B cell (primary cell): ENCODE data around the gene CTNNA1. TPM values are rescaled to one million over a fixed set of nuclear protein-coding genes. Genes with fewer than 3 reads are reported as not detected.

ENCODE experiments used
- ATAC-seq: fragments of 200-7000 bp; cut with Tn5 transposase; one replicate; pipeline ENCODE4 v1.10.0; 2021; ENCODE audit warnings: low read depth, mild to moderate bottlenecking, moderate number of reproducible peaks, moderate library complexity
- CTCF ChIA-PET: fragments of 350-600 bp; sonication (Branson Sonifier 250); formaldehyde crosslinking; loops from one replicate; lab custom pipeline; 2021; ENCODE audit warnings: antibody characterized with exemption, inconsistent platforms; lab: Charles Lee
- POLR2A ChIA-PET: fragments of 350-600 bp; sonication (Branson Sonifier 250); formaldehyde crosslinking; loops from one replicate; lab custom pipeline; 2021; ENCODE audit warnings: antibody characterized with exemption; lab: Charles Lee
- DNase-seq: peaks from one replicate; pipeline ENCODE4 v3.0.0; 2013
- H2AFZ ChIP-seq: 2 replicates; pipeline ENCODE4 v1.6.1; 2012; ENCODE audit warnings: mild to moderate bottlenecking, low read depth, low read length; ENCODE audit not compliant: insufficient read depth, poor library complexity, severe bottlenecking
- H3K27ac ChIP-seq, 2 donors: 1 replicate in 1 of 2; 2 replicates in 1 of 2; pipeline ENCODE4 v1.5.1; 2012 to 2013; ENCODE audit warnings: low read length in 2 of 2, mild to moderate bottlenecking in 2 of 2, moderate library complexity in 1 of 2
- H3K27me3 ChIP-seq, 4 experiments: fragments of 200-600 bp in 1 of 4; sonication (generic) in 1 of 4; replicated peaks in 1 of 4; 1 replicate in 2 of 4; 2 replicates in 2 of 4; pipeline versions ENCODE4 v1.6.1 to v1.7.0; 2013 to 2016; ENCODE audit warnings: low read length in 3 of 4, mild to moderate bottlenecking in 2 of 4, mixed read lengths in 1 of 4, moderate library complexity in 1 of 4; ENCODE audit not compliant: insufficient read depth in 4 of 4, control insufficient read depth in 3 of 4; ENCODE audit errors: control extremely low read depth in 1 of 4
- H3K36me3 ChIP-seq, 2 experiments: replicated peaks in 1 of 2; 1 replicate in 1 of 2; 2 replicates in 1 of 2; pipeline versions ENCODE4 v1.6.1 to v1.7.1; 2013; ENCODE audit warnings: low read length in 1 of 2; ENCODE audit not compliant: insufficient read depth in 2 of 2, control insufficient read depth in 1 of 2; ENCODE audit errors: control extremely low read depth in 1 of 2, extremely low read depth in 1 of 2
- H3K4me1 ChIP-seq, 2 donors: fragments of 200-600 bp in 1 of 2; sonication (generic) in 1 of 2; 1 replicate in 1 of 2; 2 replicates in 1 of 2; pipeline versions ENCODE4 v1.5.1 to v1.6.1; 2013 to 2017; ENCODE audit warnings: low read length in 2 of 2; ENCODE audit not compliant: control insufficient read depth in 2 of 2, insufficient read depth in 2 of 2
- H3K4me2 ChIP-seq: replicated peaks from 2 replicates; pipeline ENCODE3; 2012; ENCODE audit warnings: mild to moderate bottlenecking, low read depth, low read length; ENCODE audit not compliant: poor library complexity, severe bottlenecking
- H3K4me3 ChIP-seq, 5 experiments: fragments of 200-600 bp in 1 of 5; sonication (generic) in 1 of 5; 1 replicate in 3 of 5; 2 replicates in 2 of 5; pipeline versions ENCODE4 v1.5.1 to v1.7.0; 2011 to 2016; ENCODE audit warnings: low read length in 4 of 5, mild to moderate bottlenecking in 4 of 5, low read depth in 2 of 5, control low read depth in 1 of 5, moderate library complexity in 1 of 5; ENCODE audit not compliant: insufficient read depth in 1 of 5; ENCODE audit errors: control extremely low read depth in 1 of 5, extremely low read depth in 1 of 5
- H3K79me2 ChIP-seq: fragments of 200-600 bp; sonication (generic); one replicate; pipeline ENCODE4 v1.6.0; 2016; ENCODE audit warnings: low read length; ENCODE audit not compliant: control insufficient read depth, insufficient read depth
- H3K9ac ChIP-seq: fragments of 200-600 bp; sonication (generic); 2 replicates; pipeline ENCODE4 v1.6.1; 2017; ENCODE audit warnings: mild to moderate bottlenecking, low read length, moderate library complexity
- H3K9me3 ChIP-seq, 3 donors: one replicate each; pipeline versions ENCODE4 v1.6.1 to v1.7.1; 2013; ENCODE audit warnings: low read length in 2 of 3; ENCODE audit not compliant: control insufficient read depth in 2 of 3, insufficient read depth in 1 of 3; ENCODE audit errors: control extremely low read depth in 1 of 3
- H4K20me1 ChIP-seq: 2 replicates; pipeline ENCODE4 v1.6.0; 2012; ENCODE audit warnings: mild to moderate bottlenecking, low read length; ENCODE audit not compliant: insufficient read depth, control insufficient read depth, poor library complexity, severe bottlenecking
- H3K27ac Mint-ChIP-seq: one replicate; pipeline ENCODE4 v1.8.0; 2021; ENCODE audit warnings: mixed read lengths
- H3K27me3 Mint-ChIP-seq: one replicate; pipeline ENCODE4 v1.8.0; 2021; ENCODE audit warnings: mixed read lengths
- H3K4me1 Mint-ChIP-seq: one replicate; pipeline ENCODE4 v1.8.0; 2021; ENCODE audit warnings: mixed read lengths
- H3K4me3 Mint-ChIP-seq: one replicate; pipeline ENCODE4 v1.8.0; 2021; ENCODE audit warnings: mixed read lengths
- H3K9me3 Mint-ChIP-seq: one replicate; pipeline ENCODE4 v1.8.0; 2022; ENCODE audit warnings: mixed read lengths; ENCODE audit not compliant: insufficient read depth
- EZH2 ChIP-seq: IDR thresholded peaks from 2 replicates; pipeline ENCODE4 v1.6.1; 2012; ENCODE audit warnings: borderline replicate concordance, low read depth, mild to moderate bottlenecking, moderate library complexity, low read length; ENCODE audit not compliant: insufficient read depth, poor library complexity, severe bottlenecking
- WGBS: methylation state at CpG from one replicate; pipeline ENCODE4 v1.1.5; 2013; ENCODE audit warnings: missing lambda C conversion rate; ENCODE audit not compliant: insufficient coverage; 5-methylcytosine and 5-hydroxymethylcytosine counted together
- intact Hi-C: fragments of 100-400 bp; cut with micrococcal nuclease; formaldehyde crosslinking; loops from one replicate; pipeline ENCODE4 v1.10.0; 2022
- polyA plus RNA-seq: library from polyadenylated mRNA; depleted of rRNA; stranded (reverse); fragments of >200 nt; gene quantifications from 2 replicates; pipeline ENCODE4 v1.2.3, GENCODE V29; 2012
- total RNA-seq, 2 donors: library from RNA; stranded (reverse); fragments of 120-200 nt in 1 of 2; gene quantifications; 1 replicate in 1 of 2; 2 replicates in 1 of 2; pipeline versions ENCODE4 v1.2.3 to v1.2.4, GENCODE V29; 2013 to 2022
- TF ChIP-seq, protein P1 (sequence below): fragments of 200-600 bp; IDR thresholded peaks from one replicate; pipeline ENCODE4 v1.8.0; 2022; ENCODE audit warnings: antibody characterized with exemption, mild to moderate bottlenecking

The CTNNA1 gene
- total and polyA plus RNA-seq, 2 donors (not counting 1 experiment from before 2014, with no cell fraction given): 22.7 to 96.0 TPM

GRCh38 chr5:138965626-138966025 lies 212.4 kb downstream of the CTNNA1 start:
- no peak for TF ChIP-seq EZH2
- TF ChIP-seq, protein P1, sequence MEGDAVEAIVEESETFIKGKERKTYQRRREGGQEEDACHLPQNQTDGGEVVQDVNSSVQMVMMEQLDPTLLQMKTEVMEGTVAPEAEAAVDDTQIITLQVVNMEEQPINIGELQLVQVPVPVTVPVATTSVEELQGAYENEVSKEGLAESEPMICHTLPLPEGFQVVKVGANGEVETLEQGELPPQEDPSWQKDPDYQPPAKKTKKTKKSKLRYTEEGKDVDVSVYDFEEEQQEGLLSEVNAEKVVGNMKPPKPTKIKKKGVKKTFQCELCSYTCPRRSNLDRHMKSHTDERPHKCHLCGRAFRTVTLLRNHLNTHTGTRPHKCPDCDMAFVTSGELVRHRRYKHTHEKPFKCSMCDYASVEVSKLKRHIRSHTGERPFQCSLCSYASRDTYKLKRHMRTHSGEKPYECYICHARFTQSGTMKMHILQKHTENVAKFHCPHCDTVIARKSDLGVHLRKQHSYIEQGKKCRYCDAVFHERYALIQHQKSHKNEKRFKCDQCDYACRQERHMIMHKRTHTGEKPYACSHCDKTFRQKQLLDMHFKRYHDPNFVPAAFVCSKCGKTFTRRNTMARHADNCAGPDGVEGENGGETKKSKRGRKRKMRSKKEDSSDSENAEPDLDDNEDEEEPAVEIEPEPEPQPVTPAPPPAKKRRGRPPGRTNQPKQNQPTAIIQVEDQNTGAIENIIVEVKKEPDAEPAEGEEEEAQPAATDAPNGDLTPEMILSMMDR: no peak
- no peak overlapping the region for H3K4me3 Mint-ChIP-seq

GRCh38 chr5:138966236-138966985 lies 213.2 kb downstream of the CTNNA1 start:
- no peaks in the 10 kb centered on the region for H3K9me3 ChIP-seq
- no peaks in the 10 kb centered on the region for H3K79me2 ChIP-seq
- H3K4me2 ChIP-seq: no peak overlapping the region
- H3K36me3 ChIP-seq: no peaks in the 10 kb centered on the region
- H3K27ac ChIP-seq: no peak overlapping the region
- Mint-ChIP-seq H3K27ac (no peak overlapping the region), H3K4me3 (no peak overlapping the region), H3K4me1 (no peaks in the 10 kb centered on the region), H3K27me3 (no peaks in the 10 kb centered on the region), H3K9me3 (no peaks in the 10 kb centered on the region)
- H2AFZ ChIP-seq: no peak overlapping the region
- POLR2A ChIA-PET: no interaction called here
- CTCF ChIA-PET: interaction anchor here (0.6 kb wide), 1 partner anchor 1212 kb away, joined by 6 read pairs; no protein-coding TSS in a partner anchor
- no peak for TF ChIP-seq EZH2
- TF ChIP-seq, protein P1: no peak
- H3K27me3 ChIP-seq: no peaks in the 10 kb centered on the region
- no peaks in the 10 kb centered on the region for H3K4me1 ChIP-seq
- WGBS: 100% methylated on average over 2 of the region's 10 CpGs
- intact Hi-C loops: no loop called here
- H3K9ac ChIP-seq: no peak overlapping the region
- no peak overlapping the region for H3K4me3 ChIP-seq
- no peaks in the 10 kb centered on the region for H4K20me1 ChIP-seq
- DNase-seq: no peak
- no peak for ATAC-seq

More at GRCh38 chr5:138965626-138966025, 212.4 kb downstream of the CTNNA1 start:
- Mint-ChIP-seq H3K9me3 (no peaks in the 10 kb centered on the region), H3K27me3 (no peaks in the 10 kb centered on the region), H3K27ac (no peak overlapping the region), H3K4me1 (no peaks in the 10 kb centered on the region)
- intact Hi-C loops: no loop called here
- Histone ChIP-seq H3K9me3 (no peaks in the 10 kb centered on the region), H3K4me3 (no peak overlapping the region), H4K20me1 (no peaks in the 10 kb centered on the region), H3K27ac (no peak overlapping the region), H3K79me2 (no peaks in the 10 kb centered on the region), H3K9ac (no peak overlapping the region), H2AFZ (no peak overlapping the region), H3K4me1 (no peaks in the 10 kb centered on the region), H3K4me2 (no peak overlapping the region), H3K27me3 (no peaks in the 10 kb centered on the region), H3K36me3 (no peaks in the 10 kb centered on the region)
- ATAC-seq: no peak
- POLR2A ChIA-PET: no interaction called here
- CTCF ChIA-PET: no interaction called here
- 94% methylated on average over 1 of the region's 2 CpGs for WGBS
- DNase-seq: no peak
